GM23338 (cell line): ENCODE results near the gene BRSK2. TPM values are rescaled to one million over a fixed set of nuclear protein-coding genes. Genes with fewer than 3 reads are reported as not detected.
"Not testable (repeated sequence)": the region's sequence is repeated elsewhere in the genome, so short reads cannot be mapped to it uniquely, and the experiment has no call there.

ENCODE experiments used
- ATAC-seq: fragments of 200-7000 bp; cut with Tn5 transposase; 3 replicates; pipeline ENCODE4 v1.9.1; 2020
- DNase-seq: peaks from one replicate; pipeline ENCODE4 v3.0.0-alpha.2; 2015; ENCODE audit warnings: low spot score
- H2AFZ ChIP-seq: fragments of 200-600 bp; sonication (generic); 2 replicates; pipeline ENCODE4 v1.8.0; 2016; ENCODE audit warnings: antibody characterized with exemption, mild to moderate bottlenecking, moderate library complexity
- H3F3A ChIP-seq: fragments of 200-600 bp; sonication (generic); replicated peaks from 2 replicates; pipeline ENCODE4 v1.8.0; 2017; ENCODE audit warnings: antibody characterized with exemption, mixed run types, low read depth
- H3K27ac ChIP-seq: fragments of 200-600 bp; sonication (generic); 2 replicates; pipeline ENCODE4 v1.6.1; 2016; ENCODE audit warnings: low read depth
- H3K27me3 ChIP-seq: fragments of 200-600 bp; sonication (generic); 2 replicates; pipeline ENCODE4 v1.8.0; 2016; ENCODE audit warnings: mild to moderate bottlenecking, mixed run types, moderate library complexity; ENCODE audit not compliant: insufficient read depth
- H3K36me3 ChIP-seq: fragments of 200-600 bp; sonication (generic); 2 replicates; pipeline ENCODE4 v1.8.0; 2016; ENCODE audit warnings: mild to moderate bottlenecking; ENCODE audit not compliant: insufficient read depth
- H3K4me1 ChIP-seq: fragments of 200-600 bp; sonication (generic); 2 replicates; pipeline ENCODE4 v1.8.0; 2016; ENCODE audit warnings: mild to moderate bottlenecking, moderate library complexity; ENCODE audit not compliant: insufficient read depth
- H3K4me2 ChIP-seq: fragments of 200-600 bp; sonication (generic); 2 replicates; pipeline ENCODE4 v1.7.1; 2017; ENCODE audit warnings: mixed run types
- H3K4me3 ChIP-seq: fragments of 200-600 bp; sonication (generic); 2 replicates; pipeline ENCODE4 v1.6.1; 2016; ENCODE audit warnings: mixed run types
- H3K79me2 ChIP-seq: fragments of 200-600 bp; sonication (generic); replicated peaks from 2 replicates; pipeline ENCODE4 v1.8.0; 2017; ENCODE audit warnings: mild to moderate bottlenecking; ENCODE audit not compliant: insufficient read depth
- H3K9me2 ChIP-seq: fragments of 200-600 bp; sonication (generic); 2 replicates; pipeline ENCODE4 v1.8.0; 2017; ENCODE audit not compliant: insufficient read depth
- H4K20me1 ChIP-seq: fragments of 200-600 bp; sonication (generic); replicated peaks from 2 replicates; pipeline ENCODE4 v1.8.0; 2017; ENCODE audit warnings: mild to moderate bottlenecking; ENCODE audit not compliant: insufficient read depth
- H3K27ac Mint-ChIP-seq: 2 replicates; pipeline ENCODE4 v1.8.0; 2020; ENCODE audit warnings: inconsistent platforms, mild to moderate bottlenecking, moderate library complexity, mixed read lengths
- H3K27me3 Mint-ChIP-seq: 3 replicates; pipeline ENCODE4 v1.8.0; 2022; ENCODE audit warnings: low read depth, mild to moderate bottlenecking, moderate library complexity, mixed read lengths, inconsistent platforms; ENCODE audit not compliant: insufficient read depth, poor library complexity
- H3K36me3 Mint-ChIP-seq: 3 replicates; pipeline ENCODE4 v1.8.0; 2021; ENCODE audit warnings: low read depth, mild to moderate bottlenecking, inconsistent platforms, moderate library complexity, mixed read lengths
- H3K4me1 Mint-ChIP-seq: 3 replicates; pipeline ENCODE4 v1.8.0; 2020; ENCODE audit warnings: mild to moderate bottlenecking, inconsistent platforms, mixed read lengths
- H3K4me3 Mint-ChIP-seq: 3 replicates; pipeline ENCODE4 v1.8.0; 2021; ENCODE audit warnings: moderate library complexity, mild to moderate bottlenecking, inconsistent platforms, mixed read lengths
- H3K9me3 Mint-ChIP-seq: 3 replicates; pipeline ENCODE4 v1.8.0; 2020; ENCODE audit warnings: moderate library complexity, mild to moderate bottlenecking, inconsistent platforms, mixed read lengths
- CREB1 ChIP-seq: fragments of 250-450 bp; sonication (Bioruptor Pico); IDR thresholded peaks from 2 replicates; pipeline ENCODE4 v1.5.0; 2020; ENCODE audit warnings: low read depth, mild to moderate bottlenecking, moderate library complexity
- EZH2 ChIP-seq: fragments of 200-600 bp; sonication (generic); IDR thresholded peaks from one replicate; pipeline ENCODE4 v1.8.0; 2017; ENCODE audit warnings: antibody characterized with exemption, mild to moderate bottlenecking, low read depth; ENCODE audit not compliant: unreplicated experiment
- JUNB ChIP-seq: IDR thresholded peaks from one replicate; pipeline ENCODE4 v1.6.1; 2016; ENCODE audit warnings: antibody characterized with exemption; ENCODE audit not compliant: unreplicated experiment
- NANOG ChIP-seq: IDR thresholded peaks from 2 replicates; pipeline ENCODE4 v1.6.1; 2016; ENCODE audit warnings: antibody characterized with exemption, borderline replicate concordance
- POLR2AphosphoS5 ChIP-seq: IDR thresholded peaks from 2 replicates; pipeline ENCODE4 v1.6.1; 2016; ENCODE audit warnings: antibody characterized with exemption, low read depth
- STAT1 ChIP-seq: IDR thresholded peaks from one replicate; pipeline ENCODE4 v1.6.1; 2016; ENCODE audit warnings: antibody characterized with exemption; ENCODE audit not compliant: unreplicated experiment
- ZNF331 ChIP-seq: fragments of 250-450 bp; sonication (Bioruptor Pico); IDR thresholded peaks from 2 replicates; pipeline ENCODE4 v1.5.0; 2020; ENCODE audit warnings: low read depth, mild to moderate bottlenecking, moderate library complexity
- ZNF462 ChIP-seq: fragments of 250-450 bp; sonication (Bioruptor Pico); IDR thresholded peaks from 2 replicates; pipeline ENCODE4 v1.5.0; 2020; ENCODE audit warnings: mild to moderate bottlenecking, moderate library complexity
- polyA plus RNA-seq: library from polyadenylated mRNA; unstranded; fragments of >200 nt; fragmentation: Nextera tagmentation; extraction: Ambion mirVana; gene quantifications from 2 replicates; pipeline ENCODE4 v1.2.1, GENCODE V29; 2016
- total RNA-seq: library from RNA; depleted of rRNA; stranded (reverse); fragments of >200 nt; shearing (Covaris generic); gene quantifications from 2 replicates; pipeline ENCODE4 v1.2.3, GENCODE V29; 2014
- TF ChIP-seq, protein P1 (sequence below), 2 experiments: fragments of 200-600 bp in 1 of 2; sonication (generic) in 1 of 2; conservative IDR thresholded peaks; 2 replicates each; pipeline versions ENCODE4 v1.5.1 to v1.6.1; 2016 to 2017; ENCODE audit warnings: antibody characterized with exemption in 2 of 2, low read depth in 2 of 2, mild to moderate bottlenecking in 2 of 2, moderate library complexity in 1 of 2
- TF ChIP-seq, protein P2 (sequence below): IDR thresholded peaks from 2 replicates; pipeline ENCODE4 v1.6.1; 2016; ENCODE audit warnings: antibody characterized with exemption

BRSK2 gene
- total and polyA plus RNA-seq, 2 experiments from 2014 or later = 7.2 to 20.3 TPM

- no peak for TF ChIP-seq ZNF462 (CRISPR knock-in tag)
- TF ChIP-seq, protein P1, sequence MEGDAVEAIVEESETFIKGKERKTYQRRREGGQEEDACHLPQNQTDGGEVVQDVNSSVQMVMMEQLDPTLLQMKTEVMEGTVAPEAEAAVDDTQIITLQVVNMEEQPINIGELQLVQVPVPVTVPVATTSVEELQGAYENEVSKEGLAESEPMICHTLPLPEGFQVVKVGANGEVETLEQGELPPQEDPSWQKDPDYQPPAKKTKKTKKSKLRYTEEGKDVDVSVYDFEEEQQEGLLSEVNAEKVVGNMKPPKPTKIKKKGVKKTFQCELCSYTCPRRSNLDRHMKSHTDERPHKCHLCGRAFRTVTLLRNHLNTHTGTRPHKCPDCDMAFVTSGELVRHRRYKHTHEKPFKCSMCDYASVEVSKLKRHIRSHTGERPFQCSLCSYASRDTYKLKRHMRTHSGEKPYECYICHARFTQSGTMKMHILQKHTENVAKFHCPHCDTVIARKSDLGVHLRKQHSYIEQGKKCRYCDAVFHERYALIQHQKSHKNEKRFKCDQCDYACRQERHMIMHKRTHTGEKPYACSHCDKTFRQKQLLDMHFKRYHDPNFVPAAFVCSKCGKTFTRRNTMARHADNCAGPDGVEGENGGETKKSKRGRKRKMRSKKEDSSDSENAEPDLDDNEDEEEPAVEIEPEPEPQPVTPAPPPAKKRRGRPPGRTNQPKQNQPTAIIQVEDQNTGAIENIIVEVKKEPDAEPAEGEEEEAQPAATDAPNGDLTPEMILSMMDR (conservative IDR thresholded peaks at IDR 0.05; ENCODE audit: low read depth in 2 of 2) = no peak
- no peak for TF ChIP-seq CREB1
- TF ChIP-seq POLR2AphosphoS5 = no peak
- no peak for TF ChIP-seq JUNB
These were observed 119.3 kb downstream of the BRSK2 start (continued) for GRCh38 chr11:1508986-1509385.

DNA sequence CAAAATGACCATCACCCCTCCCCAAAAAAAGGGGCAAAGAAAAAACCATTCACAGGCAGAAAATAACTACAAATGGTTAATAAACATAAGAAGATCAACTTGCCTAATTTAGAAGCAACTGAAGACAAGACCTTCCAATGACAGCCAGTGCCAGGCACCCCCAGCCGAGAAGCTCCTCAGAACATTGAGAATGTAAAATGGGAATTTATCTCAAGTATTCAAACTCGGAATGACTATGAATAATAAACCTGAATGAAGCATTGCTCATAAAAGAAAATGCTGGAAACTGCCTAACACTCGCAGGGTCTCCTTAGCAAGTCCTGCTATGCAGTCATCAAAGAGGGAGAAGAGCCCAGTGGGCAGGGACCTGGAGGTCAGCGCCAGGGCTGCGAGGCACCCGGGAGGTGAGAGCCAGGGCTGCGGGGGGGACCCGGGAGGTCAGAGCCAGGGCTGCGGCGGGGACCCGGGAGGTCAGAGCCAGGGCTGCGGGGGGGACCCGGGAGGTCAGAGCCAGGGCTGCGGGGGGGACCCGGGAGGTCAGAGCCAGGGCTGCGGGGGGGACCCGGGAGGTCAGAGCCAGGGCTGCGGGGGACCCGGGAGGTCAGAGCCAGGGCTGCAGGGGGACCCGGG lies 120.0 kb downstream of the BRSK2 start:
- Histone ChIP-seq H3K79me2 (peaks cover 32% of the 10 kb centered on the region), H2AFZ (no peak overlapping the region), H3K36me3 (no peaks in the 10 kb centered on the region), H3K4me1 (peaks cover 14% of the 10 kb centered on the region), H3F3A (peaks cover 5% of the 10 kb centered on the region; the same call in 1 of the 2 replicates), H3K9me2 (no peaks in the 10 kb centered on the region), H3K27me3 (no peaks in the 10 kb centered on the region), H3K4me3 (no peak overlapping the region), H4K20me1 (peaks cover 1% of the 10 kb centered on the region; the same call in 1 of the 2 replicates), H3K4me2 (no peak overlapping the region), H3K27ac (0 out of 2 replicates have a peak overlapping the region, but pooled peaks have one; percentile 45)
- H3K27ac Mint-ChIP-seq = peak overlapping the region; percentile 80
- TF ChIP-seq NANOG = no peak
- no peak for TF ChIP-seq EZH2
- TF ChIP-seq, protein P2, sequence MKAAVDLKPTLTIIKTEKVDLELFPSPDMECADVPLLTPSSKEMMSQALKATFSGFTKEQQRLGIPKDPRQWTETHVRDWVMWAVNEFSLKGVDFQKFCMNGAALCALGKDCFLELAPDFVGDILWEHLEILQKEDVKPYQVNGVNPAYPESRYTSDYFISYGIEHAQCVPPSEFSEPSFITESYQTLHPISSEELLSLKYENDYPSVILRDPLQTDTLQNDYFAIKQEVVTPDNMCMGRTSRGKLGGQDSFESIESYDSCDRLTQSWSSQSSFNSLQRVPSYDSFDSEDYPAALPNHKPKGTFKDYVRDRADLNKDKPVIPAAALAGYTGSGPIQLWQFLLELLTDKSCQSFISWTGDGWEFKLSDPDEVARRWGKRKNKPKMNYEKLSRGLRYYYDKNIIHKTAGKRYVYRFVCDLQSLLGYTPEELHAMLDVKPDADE = no peak
- TF ChIP-seq STAT1 = no peak
- no peak for TF ChIP-seq ZNF331 (CRISPR knock-in tag)
- H3K4me1 Mint-ChIP-seq = peaks cover 46% of the 10 kb centered on the region
- H3K36me3 Mint-ChIP-seq = no peaks in the 10 kb centered on the region; the same call in 2 of the 3 replicates
- H3K4me3 Mint-ChIP-seq = no peak overlapping the region; the same call in 2 of the 3 replicates
- peaks cover 25% of the 10 kb centered on the region for H3K27me3 Mint-ChIP-seq
- H3K9me3 Mint-ChIP-seq = no peaks in the 10 kb centered on the region
- no peak for DNase-seq
- ATAC-seq = no peak

DNA sequence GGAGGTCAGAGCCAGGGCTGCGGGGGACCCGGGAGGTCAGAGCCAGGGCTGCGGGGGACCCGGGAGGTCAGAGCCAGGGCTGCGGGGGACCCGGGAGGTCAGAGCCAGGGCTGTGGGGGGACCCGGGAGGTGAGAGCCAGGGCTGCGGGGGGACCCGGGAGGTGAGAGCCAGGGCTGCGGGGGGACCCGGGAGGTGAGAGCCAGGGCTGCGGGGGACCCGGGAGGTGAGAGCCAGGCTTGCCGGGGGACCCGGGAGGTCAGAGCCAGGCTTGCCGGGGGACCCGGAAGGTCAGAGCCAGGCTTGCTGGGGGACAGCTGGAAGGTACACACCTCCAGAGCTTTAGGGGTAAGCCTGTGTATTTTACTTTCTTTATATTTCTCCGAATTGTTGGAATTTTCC lies 120.6 kb downstream of the BRSK2 start:
- H4K20me1 ChIP-seq, H3K27ac Mint-ChIP-seq, H3K27me3 ChIP-seq, H3K36me3 Mint-ChIP-seq, DNase-seq, H2AFZ ChIP-seq, ATAC-seq, H3K27ac ChIP-seq, H3K4me3 ChIP-seq, H3K4me2 ChIP-seq, H3K9me2 ChIP-seq, H3K9me3 Mint-ChIP-seq, H3F3A ChIP-seq, H3K4me3 Mint-ChIP-seq, H3K36me3 ChIP-seq: not testable (repeated sequence)
- Histone ChIP-seq H3K4me1 (peaks cover 14% of the 10 kb centered on the region), H3K79me2 (peaks cover 32% of the 10 kb centered on the region)
- Mint-ChIP-seq H3K4me1 (peaks cover 44% of the 10 kb centered on the region), H3K27me3 (peaks cover 25% of the 10 kb centered on the region)
